ENCODE data around the gene DERL3.

DNA sequence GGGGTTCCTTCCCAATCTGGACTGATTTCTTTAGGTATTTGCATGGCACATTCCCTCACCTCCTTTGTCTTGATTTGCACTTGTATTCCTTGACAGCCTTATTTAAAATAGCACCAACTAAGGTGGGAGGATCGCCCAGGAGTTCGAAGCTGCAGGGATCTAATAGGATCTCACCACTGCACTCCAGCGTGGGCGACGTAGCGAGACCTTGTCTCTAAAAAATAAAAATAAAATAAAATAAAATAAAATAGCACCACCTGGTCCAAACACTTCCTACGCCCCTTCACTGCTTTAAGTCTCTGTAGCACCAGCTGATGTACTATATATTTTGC is 19.6 kb upstream of the DERL3 start:
- TF ChIP-seq, protein P1, sequence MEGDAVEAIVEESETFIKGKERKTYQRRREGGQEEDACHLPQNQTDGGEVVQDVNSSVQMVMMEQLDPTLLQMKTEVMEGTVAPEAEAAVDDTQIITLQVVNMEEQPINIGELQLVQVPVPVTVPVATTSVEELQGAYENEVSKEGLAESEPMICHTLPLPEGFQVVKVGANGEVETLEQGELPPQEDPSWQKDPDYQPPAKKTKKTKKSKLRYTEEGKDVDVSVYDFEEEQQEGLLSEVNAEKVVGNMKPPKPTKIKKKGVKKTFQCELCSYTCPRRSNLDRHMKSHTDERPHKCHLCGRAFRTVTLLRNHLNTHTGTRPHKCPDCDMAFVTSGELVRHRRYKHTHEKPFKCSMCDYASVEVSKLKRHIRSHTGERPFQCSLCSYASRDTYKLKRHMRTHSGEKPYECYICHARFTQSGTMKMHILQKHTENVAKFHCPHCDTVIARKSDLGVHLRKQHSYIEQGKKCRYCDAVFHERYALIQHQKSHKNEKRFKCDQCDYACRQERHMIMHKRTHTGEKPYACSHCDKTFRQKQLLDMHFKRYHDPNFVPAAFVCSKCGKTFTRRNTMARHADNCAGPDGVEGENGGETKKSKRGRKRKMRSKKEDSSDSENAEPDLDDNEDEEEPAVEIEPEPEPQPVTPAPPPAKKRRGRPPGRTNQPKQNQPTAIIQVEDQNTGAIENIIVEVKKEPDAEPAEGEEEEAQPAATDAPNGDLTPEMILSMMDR (conservative IDR thresholded peaks at IDR 0.05; ENCODE audit: low read length) = peak; percentile 37
- TF ChIP-seq EZH2phosphoT487 (IDR thresholded peaks at IDR 0.05; ENCODE audit: borderline replicate concordance) = no peak
